NCI-H774 (cell line): Measurements from ENCODE around the gene DNAJC22.
"Not testable (repeated sequence)": the region's sequence is repeated elsewhere in the genome, so short reads cannot be mapped to it uniquely, and the experiment has no call there.

Source experiments
- DNase-seq: peaks from one replicate; lab custom pipeline; 2025; lab: John Stamatoyannopoulos, UW

The DNAJC22 gene

DNA sequence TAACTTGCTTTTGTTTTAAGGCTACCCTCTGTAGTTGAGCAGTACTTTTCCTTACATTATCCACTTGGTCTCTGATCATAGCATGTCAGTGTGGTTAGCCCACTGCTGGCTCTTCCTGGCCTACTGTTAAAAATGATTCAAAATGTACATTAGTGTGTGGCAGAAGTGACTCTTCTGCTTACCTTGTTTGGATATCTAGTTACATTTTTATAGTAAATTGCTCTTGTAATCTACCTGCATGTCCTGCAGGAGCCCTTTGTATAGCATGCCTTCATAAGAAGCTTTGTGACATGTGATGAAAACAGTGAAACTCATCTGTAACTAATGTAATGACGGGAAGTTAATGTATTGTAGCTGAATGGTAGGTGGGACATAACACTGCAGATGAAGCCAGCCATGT, 28.7 kb downstream of the DNAJC22 start:
- no peak for DNase-seq

DNA sequence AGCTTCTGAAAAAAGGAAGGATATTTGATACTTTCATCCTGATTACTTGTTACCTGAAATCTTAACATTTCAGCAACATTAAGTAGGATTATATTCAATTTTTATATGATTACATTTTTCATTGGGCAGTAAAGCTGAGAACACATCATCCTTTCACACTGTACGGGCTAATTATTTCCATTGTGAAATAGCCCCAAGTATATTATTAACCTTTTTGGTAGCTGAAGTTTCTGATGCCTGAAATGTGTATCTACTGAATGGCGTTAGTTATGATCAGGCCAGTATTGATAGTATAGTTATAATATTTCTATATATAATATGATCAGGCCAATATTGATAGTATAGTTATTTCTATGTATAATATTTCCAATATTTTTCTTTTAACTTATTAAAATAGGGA, 30.7 kb downstream of the DNAJC22 start:
- no peak for DNase-seq

DNA sequence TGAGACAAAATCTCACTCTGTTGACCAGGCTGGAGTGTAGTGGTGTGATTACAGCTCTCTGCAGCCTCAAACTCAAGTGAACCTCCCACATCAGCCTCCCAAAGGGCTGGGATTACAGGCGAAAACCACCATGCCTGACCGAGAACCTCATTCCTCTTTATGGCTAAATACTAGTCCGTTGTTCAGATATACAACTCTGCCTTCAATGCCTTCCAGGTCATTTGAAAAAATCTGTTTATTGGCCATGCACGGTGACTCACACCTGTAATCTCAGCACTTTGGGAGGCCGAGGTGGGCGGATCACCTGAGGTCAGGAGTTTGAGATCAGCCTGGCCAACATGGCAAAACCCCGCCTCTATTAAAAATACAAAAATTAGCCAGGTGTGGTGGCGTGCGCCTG, 33.5 kb downstream of the DNAJC22 start:
- not testable (repeated sequence) for DNase-seq

DNA sequence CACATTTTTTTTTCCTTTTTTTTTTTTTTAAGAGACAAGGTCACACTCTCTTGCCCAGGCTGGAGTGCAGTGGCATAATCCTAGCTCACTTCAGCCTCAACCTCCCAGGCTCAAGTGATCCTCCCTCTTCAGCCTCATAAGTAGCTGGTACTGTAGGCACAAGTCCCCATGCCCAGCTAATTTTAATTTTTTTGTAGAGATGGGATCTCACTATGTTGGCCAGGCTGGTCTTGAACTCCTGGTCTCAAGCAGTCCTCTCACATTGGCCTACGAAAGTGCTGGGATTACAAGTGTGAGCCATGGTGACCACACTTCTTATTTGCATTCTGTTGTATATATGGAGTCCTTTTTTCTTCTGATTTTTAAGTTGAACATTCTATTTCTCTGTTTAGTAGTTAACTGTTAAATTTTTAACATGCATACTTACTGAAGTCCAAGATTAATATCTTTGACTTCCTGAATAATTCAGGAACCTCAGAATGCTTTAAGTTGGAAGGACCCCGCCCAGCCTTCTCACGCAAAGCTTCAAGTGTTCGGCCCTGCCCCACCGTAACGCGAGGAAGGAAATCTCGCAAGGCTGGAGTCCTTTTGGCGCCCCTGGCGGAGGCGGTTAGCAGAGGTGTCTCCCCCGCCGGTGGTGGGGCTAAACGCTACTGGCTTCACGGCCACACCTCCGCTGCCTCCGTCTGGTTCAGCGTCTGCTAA, 42.1 kb downstream of the DNAJC22 start:
- no peak for DNase-seq

DNA sequence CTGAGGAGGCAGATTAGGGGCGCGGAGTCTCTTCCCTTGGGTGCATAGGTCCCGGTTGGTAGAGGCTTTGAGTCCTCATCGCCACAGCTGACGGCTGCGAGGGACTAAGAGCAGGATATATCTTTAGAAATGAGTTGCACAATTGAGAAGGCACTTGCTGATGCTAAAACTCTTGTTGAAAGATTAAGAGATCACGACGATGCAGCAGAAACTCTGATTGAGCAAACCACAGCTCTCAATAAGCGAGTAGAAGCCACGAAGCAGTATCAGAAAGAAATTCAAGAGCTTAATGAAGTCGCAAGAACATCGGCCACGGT, 42.7 kb downstream of the DNAJC22 start:
- DNase-seq: no peak

DNA sequence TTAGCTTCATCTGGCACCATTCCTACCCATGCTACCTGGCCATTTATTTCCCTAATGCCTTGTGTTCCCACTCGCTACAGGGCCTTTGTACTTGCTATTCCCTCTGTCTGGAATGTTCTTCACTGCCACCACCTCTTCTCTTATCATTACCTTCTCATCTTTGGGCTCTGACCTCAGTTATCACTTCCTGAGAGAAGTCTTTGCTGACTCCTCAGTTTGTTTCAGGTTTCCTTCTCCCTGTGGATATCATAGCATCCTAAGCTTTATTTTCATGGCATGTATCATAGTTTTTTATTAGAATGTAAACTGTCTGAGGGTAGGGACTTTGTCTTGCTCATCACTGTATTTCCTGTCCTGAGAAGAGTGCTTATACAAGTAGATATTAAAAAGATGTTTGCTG, 50.3 kb downstream of the DNAJC22 start:
- no peak for DNase-seq

DNA sequence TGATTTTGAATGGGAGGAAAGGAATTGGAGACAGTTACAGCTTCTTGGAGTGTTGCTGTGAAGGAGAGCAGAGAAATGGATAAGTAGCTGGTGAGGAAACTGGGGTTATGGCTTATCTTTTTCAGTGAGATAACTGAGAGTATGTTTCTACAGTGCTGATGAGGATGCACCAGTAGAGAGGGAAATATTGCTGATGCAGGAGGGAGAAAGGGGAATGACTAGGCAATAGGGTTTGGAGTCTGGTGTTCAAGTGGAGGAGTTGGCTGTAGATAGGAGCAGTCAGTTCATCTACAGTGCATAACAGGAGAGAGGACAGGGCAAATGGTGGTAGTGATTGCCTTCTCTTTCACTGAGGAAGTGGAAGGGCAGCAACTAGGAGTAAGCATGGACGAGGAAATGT, 53.6 kb downstream of the DNAJC22 start:
- no peak for DNase-seq
